Measurements from ENCODE around the gene RPH3AL. TPM values are rescaled to one million over a fixed set of nuclear protein-coding genes. Genes with fewer than 3 reads are reported as not detected.

Gene RPH3AL
- polyA plus RNA-seq, 1 donor from 2014 or later = 0.87 TPM

- peak overlapping the region; percentile 74 for H3K9ac ChIP-seq (ENCODE audit: low read length)
- peak overlapping the region; percentile 54 for H3K4me2 ChIP-seq (ENCODE audit: low read length)
- H3F3A ChIP-seq (ENCODE audit: insufficient read depth, low read length, poor library complexity, severe bottlenecking) = peaks cover 9% of the 10 kb centered on the region
- H3K27me3 ChIP-seq (ENCODE audit: insufficient read depth, low read depth, low read length) = no peaks in the 10 kb centered on the region
- peak overlapping the region; percentile 55 for H3K4me3 ChIP-seq (ENCODE audit: low read length)
- H4K20me1 ChIP-seq (ENCODE audit: insufficient read depth) = no peaks in the 10 kb centered on the region
- TF ChIP-seq, protein P1, sequence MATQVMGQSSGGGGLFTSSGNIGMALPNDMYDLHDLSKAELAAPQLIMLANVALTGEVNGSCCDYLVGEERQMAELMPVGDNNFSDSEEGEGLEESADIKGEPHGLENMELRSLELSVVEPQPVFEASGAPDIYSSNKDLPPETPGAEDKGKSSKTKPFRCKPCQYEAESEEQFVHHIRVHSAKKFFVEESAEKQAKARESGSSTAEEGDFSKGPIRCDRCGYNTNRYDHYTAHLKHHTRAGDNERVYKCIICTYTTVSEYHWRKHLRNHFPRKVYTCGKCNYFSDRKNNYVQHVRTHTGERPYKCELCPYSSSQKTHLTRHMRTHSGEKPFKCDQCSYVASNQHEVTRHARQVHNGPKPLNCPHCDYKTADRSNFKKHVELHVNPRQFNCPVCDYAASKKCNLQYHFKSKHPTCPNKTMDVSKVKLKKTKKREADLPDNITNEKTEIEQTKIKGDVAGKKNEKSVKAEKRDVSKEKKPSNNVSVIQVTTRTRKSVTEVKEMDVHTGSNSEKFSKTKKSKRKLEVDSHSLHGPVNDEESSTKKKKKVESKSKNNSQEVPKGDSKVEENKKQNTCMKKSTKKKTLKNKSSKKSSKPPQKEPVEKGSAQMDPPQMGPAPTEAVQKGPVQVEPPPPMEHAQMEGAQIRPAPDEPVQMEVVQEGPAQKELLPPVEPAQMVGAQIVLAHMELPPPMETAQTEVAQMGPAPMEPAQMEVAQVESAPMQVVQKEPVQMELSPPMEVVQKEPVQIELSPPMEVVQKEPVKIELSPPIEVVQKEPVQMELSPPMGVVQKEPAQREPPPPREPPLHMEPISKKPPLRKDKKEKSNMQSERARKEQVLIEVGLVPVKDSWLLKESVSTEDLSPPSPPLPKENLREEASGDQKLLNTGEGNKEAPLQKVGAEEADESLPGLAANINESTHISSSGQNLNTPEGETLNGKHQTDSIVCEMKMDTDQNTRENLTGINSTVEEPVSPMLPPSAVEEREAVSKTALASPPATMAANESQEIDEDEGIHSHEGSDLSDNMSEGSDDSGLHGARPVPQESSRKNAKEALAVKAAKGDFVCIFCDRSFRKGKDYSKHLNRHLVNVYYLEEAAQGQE (IDR thresholded peaks at IDR 0.05; ENCODE audit: borderline replicate concordance) = peak; percentile 77
- peak; percentile 27 for TF ChIP-seq EP300 (conservative IDR thresholded peaks at IDR 0.05; ENCODE audit: poor library complexity, severe bottlenecking)
- peak; percentile 22 for TF ChIP-seq TAF1 (IDR thresholded peaks at IDR 0.05; ENCODE audit: low read depth)
- TF ChIP-seq EZH2 (IDR thresholded peaks at IDR 0.05; ENCODE audit: borderline replicate concordance, insufficient read depth, low read length, poor library complexity, severe bottlenecking) = no peak
- no peak for TF ChIP-seq RAD21 (conservative IDR thresholded peaks at IDR 0.05)
- no peaks in the 10 kb centered on the region for H3K9me3 ChIP-seq (ENCODE audit: low read length)
- H3K27ac ChIP-seq (ENCODE audit: low read length) = peak overlapping the region; percentile 97
- H3K9me2 ChIP-seq (ENCODE audit: insufficient read depth, low read length) = no peaks in the 10 kb centered on the region
- H3K36me3 ChIP-seq (ENCODE audit: insufficient read depth, low read length) = no peaks in the 10 kb centered on the region
- H3K79me2 ChIP-seq (replicated peaks; ENCODE audit: insufficient read depth, low read length) = no peaks in the 10 kb centered on the region
- H2AFZ ChIP-seq (ENCODE audit: low read depth, low read length) = peak overlapping the region; percentile 42
These were observed 30.3 kb upstream of the RPH3AL start for GRCh38 chr17:382644-383533.

DNA sequence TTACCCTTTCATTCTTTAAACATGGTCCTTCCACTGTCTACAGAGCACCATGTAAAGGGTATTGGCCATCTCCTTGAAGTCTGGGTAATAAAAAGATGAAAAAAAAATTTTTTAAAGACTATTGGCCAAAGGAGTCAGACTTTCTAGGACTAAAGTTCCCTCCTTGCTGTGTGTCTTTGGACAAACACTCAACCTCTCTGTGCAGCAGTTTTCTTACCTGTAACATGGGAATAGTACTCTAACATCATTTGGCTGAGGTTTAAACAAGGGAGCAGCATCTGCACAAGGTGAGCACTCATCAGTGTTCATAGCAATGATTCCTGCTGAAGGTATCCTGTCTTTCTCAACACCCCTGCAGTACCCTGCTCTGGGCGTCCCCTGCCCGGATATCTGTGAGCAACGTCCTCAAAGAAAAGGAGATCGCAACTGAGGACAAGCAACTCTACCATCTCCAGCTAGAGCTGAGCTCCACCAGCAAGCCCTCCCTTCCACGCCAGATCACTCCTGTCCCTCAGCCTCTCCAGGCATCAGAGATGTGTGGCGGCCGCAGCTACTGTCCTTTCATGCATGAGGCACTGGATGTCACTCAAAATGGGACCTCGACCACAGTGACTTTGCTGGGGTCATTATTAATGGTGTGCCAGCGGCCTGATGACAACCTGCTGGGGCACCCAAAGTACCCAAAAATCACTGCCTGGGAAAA lies 29.5 kb upstream of the RPH3AL start:
- no peaks in the 10 kb centered on the region for H3K9me2 ChIP-seq (ENCODE audit: insufficient read depth, low read length)
- H3K79me2 ChIP-seq (replicated peaks; ENCODE audit: insufficient read depth, low read length) = no peaks in the 10 kb centered on the region
- TF ChIP-seq, protein P1 (IDR thresholded peaks at IDR 0.05; ENCODE audit: borderline replicate concordance) = no peak
- TF ChIP-seq RAD21 (conservative IDR thresholded peaks at IDR 0.05) (no peak), TAF1 (IDR thresholded peaks at IDR 0.05; ENCODE audit: low read depth) (peak; percentile 26), SMC3 (conservative IDR thresholded peaks at IDR 0.05; ENCODE audit: poor library complexity) (peak; percentile 34), EZH2 (IDR thresholded peaks at IDR 0.05; ENCODE audit: borderline replicate concordance, insufficient read depth, low read length, poor library complexity, severe bottlenecking) (no peak), MXI1 (conservative IDR thresholded peaks at IDR 0.05; ENCODE audit: poor library complexity, severe bottlenecking) (no peak), POLR2AphosphoS5 (IDR thresholded peaks at IDR 0.05) (peak; percentile 8), EP300 (conservative IDR thresholded peaks at IDR 0.05; ENCODE audit: poor library complexity, severe bottlenecking) (no peak)
- TF ChIP-seq, protein P2, sequence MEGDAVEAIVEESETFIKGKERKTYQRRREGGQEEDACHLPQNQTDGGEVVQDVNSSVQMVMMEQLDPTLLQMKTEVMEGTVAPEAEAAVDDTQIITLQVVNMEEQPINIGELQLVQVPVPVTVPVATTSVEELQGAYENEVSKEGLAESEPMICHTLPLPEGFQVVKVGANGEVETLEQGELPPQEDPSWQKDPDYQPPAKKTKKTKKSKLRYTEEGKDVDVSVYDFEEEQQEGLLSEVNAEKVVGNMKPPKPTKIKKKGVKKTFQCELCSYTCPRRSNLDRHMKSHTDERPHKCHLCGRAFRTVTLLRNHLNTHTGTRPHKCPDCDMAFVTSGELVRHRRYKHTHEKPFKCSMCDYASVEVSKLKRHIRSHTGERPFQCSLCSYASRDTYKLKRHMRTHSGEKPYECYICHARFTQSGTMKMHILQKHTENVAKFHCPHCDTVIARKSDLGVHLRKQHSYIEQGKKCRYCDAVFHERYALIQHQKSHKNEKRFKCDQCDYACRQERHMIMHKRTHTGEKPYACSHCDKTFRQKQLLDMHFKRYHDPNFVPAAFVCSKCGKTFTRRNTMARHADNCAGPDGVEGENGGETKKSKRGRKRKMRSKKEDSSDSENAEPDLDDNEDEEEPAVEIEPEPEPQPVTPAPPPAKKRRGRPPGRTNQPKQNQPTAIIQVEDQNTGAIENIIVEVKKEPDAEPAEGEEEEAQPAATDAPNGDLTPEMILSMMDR (IDR thresholded peaks at IDR 0.05; ENCODE audit: poor library complexity, severe bottlenecking) = no peak
- H3K27me3 ChIP-seq (ENCODE audit: insufficient read depth, low read depth, low read length) = no peaks in the 10 kb centered on the region
- H3K4me2 ChIP-seq (ENCODE audit: low read length) = peak overlapping the region; percentile 54
- H3K27ac ChIP-seq (ENCODE audit: low read length) = peak overlapping the region; percentile 97
- H3F3A ChIP-seq (ENCODE audit: insufficient read depth, low read length, poor library complexity, severe bottlenecking) = peaks cover 9% of the 10 kb centered on the region
- peak overlapping the region; percentile 74 for H3K9ac ChIP-seq (ENCODE audit: low read length)
- H2AFZ ChIP-seq (ENCODE audit: low read depth, low read length) = peak overlapping the region; percentile 42
- H4K20me1 ChIP-seq (ENCODE audit: insufficient read depth) = no peaks in the 10 kb centered on the region
- peak overlapping the region; percentile 55 for H3K4me3 ChIP-seq (ENCODE audit: low read length)
- no peaks in the 10 kb centered on the region for H3K9me3 ChIP-seq (ENCODE audit: low read length)
- no peaks in the 10 kb centered on the region for H3K36me3 ChIP-seq (ENCODE audit: insufficient read depth, low read length)

Data from neural cell (in vitro differentiated cells).